ENCODE results near the gene PALB2. TPM values are rescaled to one million over a fixed set of nuclear protein-coding genes. Genes with fewer than 3 reads are reported as not detected.

PALB2 gene
- total and polyA plus RNA-seq, 2 of the 8 experiments (the other 6 are each of a cell fraction or from before 2014, with no cell fraction given) = 12.5 to 33.1 TPM

- Histone ChIP-seq H3K9me3 (ENCODE audit: insufficient read depth in 2 of 2, low read depth in 1 of 2, low read length in 1 of 2) (no peaks in the 10 kb centered on the region), H3K79me1 (ENCODE audit: low read depth, low read length) (no peaks in the 10 kb centered on the region), H3K23me2 (ENCODE audit: low read depth, low read length) (no peaks in the 10 kb centered on the region), H3K4ac (replicated peaks; ENCODE audit: insufficient read length, low read depth, low read length) (no peak overlapping the region), H3K79me2 (ENCODE audit: control insufficient read depth in 1 of 2, insufficient read depth in 2 of 2, low read length in 2 of 2) (no peaks in the 10 kb centered on the region), H3K27ac (ENCODE audit: low read depth, low read length) (no peak overlapping the region), H3K56ac (replicated peaks; ENCODE audit: insufficient read length, low read depth, low read length) (no peak overlapping the region), H3K18ac (ENCODE audit: extremely low read depth, low read length) (no peak overlapping the region), H3K14ac (ENCODE audit: insufficient read length) (no peak overlapping the region), H2BK20ac (ENCODE audit: low read length) (no peak overlapping the region), H4K20me1 (replicated peaks in 1 of 2; ENCODE audit: control insufficient read depth in 1 of 2, insufficient read depth in 2 of 2, low read length in 2 of 2) (peaks cover 0 to 3% of the 10 kb centered on the region in 2 experiments), H2BK5ac (ENCODE audit: low read depth, low read length) (no peak overlapping the region), H4K5ac (ENCODE audit: insufficient read length, low read depth, low read length) (no peak overlapping the region), H3K9ac (replicated peaks in 1 of 4; ENCODE audit: extremely low read depth in 1 of 4, low read depth in 3 of 4, low read length in 3 of 4) (no peak overlapping the region; a peak in 1 of 7 replicates), H2AFZ (ENCODE audit: low read length) (no peak overlapping the region), H3K23ac (ENCODE audit: insufficient read length) (no peak overlapping the region), H3K4me2 (ENCODE audit: insufficient read depth in 1 of 2, low read depth in 2 of 2, low read length in 2 of 2) (no peak overlapping the region), H2AK5ac (ENCODE audit: low read depth, low read length) (no peak overlapping the region), H3K4me3 (ENCODE audit: extremely low read depth in 1 of 4, insufficient read depth in 2 of 4, low read depth in 3 of 4, low read length in 4 of 4) (no peak overlapping the region), H3K27me3 (replicated peaks in 1 of 4; ENCODE audit: control insufficient read depth in 3 of 4, extremely low read depth in 1 of 4, insufficient read depth in 3 of 4, low read length in 3 of 4) (no peaks in the 10 kb centered on the region), H3K4me1 (replicated peaks in 1 of 4; ENCODE audit: control insufficient read depth in 3 of 4, insufficient read depth in 4 of 4, low read length in 3 of 4) (no peaks in the 10 kb centered on the region), H4K91ac (replicated peaks; ENCODE audit: insufficient read length, low read length) (no peak overlapping the region), H3K36me3 (ENCODE audit: control insufficient read depth in 2 of 4, insufficient read depth in 4 of 4, low read length in 3 of 4) (peaks cover 7 to 49% (median 13%) of the 10 kb centered on the region in 4 experiments), H2BK15ac (ENCODE audit: low read length) (no peak overlapping the region), H4K8ac (ENCODE audit: extremely low read depth, insufficient read depth, low read length) (no peak overlapping the region), H2BK12ac (ENCODE audit: low read depth, low read length) (no peak overlapping the region), H2BK120ac (replicated peaks; ENCODE audit: low read depth, low read length) (no peak overlapping the region)
- CTCF ChIA-PET (ENCODE audit: partially characterized antibody) = interaction anchor here (0.7 kb wide), 1 partner anchor 49 kb away, joined by 3 read pairs; no protein-coding TSS in a partner anchor
- no peak for DNase-seq (ENCODE audit: low read depth in 1 of 2, low spot score in 2 of 2)
- FAIRE-seq = no peak
- POLR2A ChIA-PET (ENCODE audit: partially characterized antibody) = interaction anchor here (0.6 kb wide), 2 partner anchors 27 to 79 kb away, joined by 4 to 5 read pairs; no protein-coding TSS in a partner anchor
- 93% methylated on average over 3 of the region's 3 CpGs; no CpG with 5 or more reads in 1 of the 2 experiments for WGBS, 2 experiments (ENCODE audit: extremely low coverage in 1 of 2, insufficient coverage in 1 of 2, insufficient read length in 1 of 2, insufficient replicate concordance in 2 of 2, low coverage in 1 of 2, low lambda C conversion rate in 2 of 2, missing lambda C conversion rate in 1 of 2)
- TF ChIP-seq CHD2 (IDR thresholded peaks at IDR 0.05; ENCODE audit: low read length) (no peak), SRF (IDR thresholded peaks at IDR 0.05; ENCODE audit: low read depth, low read length) (no peak), SIRT6 (IDR thresholded peaks at IDR 0.05; ENCODE audit: low read length) (no peak), RAD21 (IDR thresholded peaks at IDR 0.05 in 1 of 2, conservative IDR thresholded peaks at IDR 0.05 in 1 of 2; ENCODE audit: low read depth in 2 of 2, low read length in 2 of 2) (no peak), NRF1 (IDR thresholded peaks at IDR 0.05; ENCODE audit: low read depth, low read length) (no peak), SUZ12 (IDR thresholded peaks at IDR 0.05; ENCODE audit: low read length) (no peak), RNF2 (IDR thresholded peaks at IDR 0.05; ENCODE audit: borderline replicate concordance, low read depth, low read length, missing control alignments, poor library complexity, severe bottlenecking) (no peak), ASH2L (IDR thresholded peaks at IDR 0.05; ENCODE audit: low read length) (no peak), MAX (IDR thresholded peaks at IDR 0.05) (no peak), KDM1A (IDR thresholded peaks at IDR 0.05; ENCODE audit: borderline replicate concordance, low read length) (no peak), FOSL1 (IDR thresholded peaks at IDR 0.05; ENCODE audit: insufficient read depth, low read depth, low read length) (no peak), POU5F1 (IDR thresholded peaks at IDR 0.05; ENCODE audit: low read depth, low read length) (no peak), GTF2F1 (IDR thresholded peaks at IDR 0.05; ENCODE audit: borderline replicate concordance, low read depth, low read length) (no peak), CTBP2 (IDR thresholded peaks at IDR 0.05; ENCODE audit: borderline replicate concordance, insufficient read depth, insufficient read length, low read length) (no peak)
Measured at GRCh38 chr16:23611936-23612335, 29.2 kb downstream of the PALB2 start.

Measured in H1 (cell line).